CD4-positive, alpha-beta T cell treated with Interleukin-1 beta for 1 hour (primary cell): ENCODE results near the gene TULP4.
A peak's percentile ranks its signal among the peaks of the same experiment; 100 is the strongest.
"Not testable (repeated sequence)": the region's sequence is repeated elsewhere in the genome, so short reads cannot be mapped to it uniquely, and the experiment has no call there.

Experiments used
- DNase-seq, 2 donors: peaks; one replicate each; pipeline ENCODE4 v3.0.0-alpha.2; 2020 to 2022

The TULP4 gene

DNA sequence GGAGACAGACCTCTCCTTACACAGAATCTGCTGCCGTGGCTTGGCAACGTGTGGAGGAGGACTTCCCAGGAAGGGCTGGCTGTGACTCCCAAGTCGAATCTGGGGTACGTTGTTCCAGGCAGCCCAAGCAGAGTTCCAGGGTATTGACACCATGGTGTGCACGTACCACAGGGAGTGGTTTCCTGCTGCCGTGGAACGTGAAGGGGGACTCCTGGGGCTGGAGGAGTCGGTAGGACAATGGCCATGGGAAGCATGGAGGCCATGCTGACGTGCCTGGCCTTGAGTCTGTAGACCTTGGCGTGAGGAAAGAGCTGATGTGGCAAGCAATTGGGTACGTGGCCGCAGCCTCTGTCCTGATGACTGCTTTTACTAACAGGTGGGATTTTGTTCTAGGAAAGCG lies 119.3 kb downstream of the TULP4 start:
- DNase-seq = no peak

GRCh38 chr6:158437571-158437970 lies 125.3 kb downstream of the TULP4 start:
- DNase-seq = no peak

DNA sequence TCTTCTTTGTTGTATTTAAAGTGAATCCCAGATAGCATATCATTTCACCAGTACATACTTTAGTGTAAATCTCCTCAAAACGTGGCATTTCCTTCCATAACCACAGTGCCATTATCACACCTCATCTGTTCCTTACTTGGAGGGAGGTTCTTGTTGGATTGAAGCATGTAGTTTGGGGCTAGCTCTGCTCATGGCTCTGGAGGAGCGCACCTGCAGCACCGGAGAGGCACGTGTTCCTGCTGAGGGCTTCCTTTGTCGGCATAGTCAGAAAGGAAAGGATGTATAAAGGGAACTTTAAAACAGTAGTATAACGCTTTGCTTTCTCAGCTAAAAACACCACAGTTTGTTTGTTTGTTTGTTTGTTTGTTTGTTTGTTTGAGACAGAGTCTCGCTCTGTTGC lies 126.0 kb downstream of the TULP4 start:
- no peak for DNase-seq

DNA sequence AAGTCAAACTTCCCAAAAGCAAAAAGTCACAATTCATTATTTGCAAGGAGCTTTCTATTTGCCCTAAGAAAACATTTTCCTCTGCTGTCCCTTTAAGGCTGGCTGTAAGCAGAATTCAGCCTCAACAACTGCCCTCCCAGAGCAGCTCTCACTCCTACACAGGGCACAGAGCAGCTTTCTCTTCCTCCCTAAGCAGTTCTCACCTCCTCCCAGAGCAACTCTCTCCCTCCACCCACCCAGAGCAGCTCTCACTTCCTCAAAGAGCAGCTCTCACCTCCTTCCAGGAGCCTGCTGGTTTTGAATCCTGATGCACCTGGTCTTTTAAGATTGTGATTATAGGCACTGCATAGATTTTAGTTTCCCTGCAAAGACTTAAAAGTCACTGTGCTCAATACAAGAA lies 127.0 kb downstream of the TULP4 start:
- DNase-seq = peak in 1 of 2 donors; percentile 18

DNA sequence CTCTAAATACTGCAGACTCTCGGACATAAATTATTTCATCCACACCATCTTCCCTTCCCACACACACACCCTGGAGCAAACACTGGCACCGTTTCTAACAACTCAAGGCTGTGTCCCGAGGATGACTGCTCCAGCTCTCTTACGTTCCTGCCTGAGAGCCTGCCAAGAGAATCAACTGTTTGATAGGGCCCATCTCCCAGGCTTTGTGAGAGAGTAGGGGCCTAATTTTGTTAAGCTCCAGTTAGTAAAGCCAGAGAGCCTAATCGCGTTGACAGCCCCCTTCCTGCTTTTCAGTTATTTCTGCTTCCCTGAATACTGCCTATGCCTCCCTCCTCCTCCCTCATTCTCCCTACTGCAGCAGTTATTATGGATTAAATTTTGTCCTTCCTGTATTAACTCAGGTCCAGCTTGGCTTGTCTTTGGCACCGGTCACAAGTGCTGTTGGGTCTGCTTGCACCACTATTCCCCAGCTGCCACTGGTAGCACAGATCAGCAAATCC lies 129.5 kb downstream of the TULP4 start:
- DNase-seq = no peak

DNA sequence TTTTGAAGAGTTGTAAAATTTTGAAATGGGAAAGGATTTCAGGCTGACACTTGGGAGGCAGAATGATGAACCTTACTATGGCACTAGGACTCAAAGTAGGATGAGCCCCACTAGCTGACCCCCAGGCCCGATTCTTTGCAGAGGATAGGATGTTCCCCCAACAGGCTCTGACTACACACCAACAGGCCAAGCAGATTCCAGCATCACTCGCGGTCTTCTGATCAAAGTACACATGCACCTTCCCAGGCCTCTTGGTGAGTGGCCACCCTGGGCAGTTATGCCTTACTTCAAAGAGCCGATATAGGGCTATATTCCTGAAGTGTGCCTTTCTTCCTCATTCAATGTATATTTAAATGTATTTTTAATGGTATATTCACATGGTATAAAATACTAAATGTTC lies 130.0 kb downstream of the TULP4 start:
- DNase-seq = no peak

DNA sequence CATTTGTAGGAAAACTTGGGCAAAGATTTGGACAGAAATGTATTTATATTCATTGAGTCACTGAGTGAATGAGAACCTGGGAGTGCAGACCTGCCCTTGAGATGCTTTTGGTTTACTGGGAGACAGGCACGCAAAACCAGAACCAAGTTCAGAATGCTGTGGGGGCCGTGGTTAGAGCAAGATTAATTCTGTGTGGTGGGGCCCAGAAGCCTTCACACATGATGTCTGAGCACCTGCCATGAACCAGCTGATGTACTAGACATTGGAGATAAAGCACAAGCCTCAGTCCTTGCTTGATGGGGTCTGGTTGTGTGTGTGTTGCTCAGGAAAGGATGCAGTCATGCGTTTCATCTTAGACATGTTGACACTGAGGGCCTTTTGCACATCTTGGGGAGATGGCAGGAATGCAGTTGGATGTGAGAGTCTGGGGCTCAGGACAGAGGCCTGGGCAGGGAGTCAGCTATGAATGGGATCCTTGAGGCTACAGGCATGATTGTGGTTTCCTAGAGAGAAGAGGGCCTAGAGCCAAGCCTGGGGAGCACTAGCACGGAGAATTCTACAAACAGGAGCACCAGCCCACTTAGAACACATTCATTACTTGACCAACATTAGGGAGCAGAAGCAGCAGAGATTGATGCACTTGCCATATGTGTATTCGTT lies 133.3 kb downstream of the TULP4 start:
- no peak for DNase-seq

DNA sequence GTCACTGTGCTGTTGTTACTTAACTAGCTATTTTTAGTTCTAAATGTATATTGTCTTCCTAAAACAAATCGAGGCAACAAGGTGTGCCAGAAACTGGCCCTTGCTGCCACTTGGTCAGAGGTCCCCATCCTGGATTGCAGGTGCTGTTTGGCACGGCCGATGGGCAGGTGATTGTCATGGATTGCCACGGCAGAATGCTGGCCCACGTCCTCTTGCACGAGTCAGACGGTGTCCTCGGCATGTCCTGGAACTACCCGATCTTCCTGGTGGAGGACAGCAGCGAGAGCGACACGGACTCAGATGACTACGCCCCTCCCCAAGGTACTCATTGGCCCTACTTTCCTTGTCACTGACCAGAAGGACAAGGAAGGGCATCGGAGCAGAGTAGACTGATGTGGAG lies 136.6 kb downstream of the TULP4 start:
- DNase-seq = no peak

DNA sequence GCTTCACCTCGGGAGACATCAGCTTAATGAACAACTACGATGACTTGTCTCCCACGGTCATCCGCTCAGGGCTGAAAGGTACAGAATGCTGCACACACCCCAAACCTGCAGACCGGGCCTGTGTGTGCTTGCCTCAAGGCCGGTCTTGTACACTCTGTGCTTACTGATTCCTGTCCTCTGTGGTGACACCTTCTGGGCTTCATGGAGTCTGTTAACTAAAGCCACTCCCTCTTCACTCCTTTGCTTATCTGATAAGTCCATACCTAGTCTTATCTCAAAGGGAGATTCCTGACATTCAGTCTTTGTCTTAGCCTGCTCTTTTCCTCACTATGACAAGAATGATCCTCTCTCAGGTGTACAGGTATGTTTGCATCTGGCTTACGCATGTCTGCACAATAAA lies 139.9 kb downstream of the TULP4 start:
- DNase-seq = no peak

DNA sequence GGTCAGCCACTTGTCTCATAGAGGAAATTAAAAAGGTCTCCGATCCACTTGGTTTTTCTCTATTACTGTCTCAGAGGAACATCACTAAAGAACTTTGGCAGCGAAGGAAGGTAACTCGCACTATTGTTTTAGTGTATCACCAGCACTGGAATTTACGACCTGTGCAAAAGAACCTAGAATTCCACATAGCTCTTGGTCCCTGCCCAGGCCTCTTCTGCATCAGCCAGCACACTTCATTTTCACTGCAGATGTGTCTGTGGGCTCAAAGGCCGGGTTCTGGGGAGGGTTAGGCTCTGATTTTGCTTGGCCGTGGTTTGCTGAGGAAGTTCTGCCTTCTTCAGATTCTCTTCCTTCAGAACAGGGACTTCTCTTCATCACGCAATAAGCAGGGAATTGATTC lies 144.9 kb downstream of the TULP4 start:
- DNase-seq = no peak

GRCh38 chr6:158457616-158458278 lies 145.5 kb downstream of the TULP4 start:
- no peak for DNase-seq

DNA sequence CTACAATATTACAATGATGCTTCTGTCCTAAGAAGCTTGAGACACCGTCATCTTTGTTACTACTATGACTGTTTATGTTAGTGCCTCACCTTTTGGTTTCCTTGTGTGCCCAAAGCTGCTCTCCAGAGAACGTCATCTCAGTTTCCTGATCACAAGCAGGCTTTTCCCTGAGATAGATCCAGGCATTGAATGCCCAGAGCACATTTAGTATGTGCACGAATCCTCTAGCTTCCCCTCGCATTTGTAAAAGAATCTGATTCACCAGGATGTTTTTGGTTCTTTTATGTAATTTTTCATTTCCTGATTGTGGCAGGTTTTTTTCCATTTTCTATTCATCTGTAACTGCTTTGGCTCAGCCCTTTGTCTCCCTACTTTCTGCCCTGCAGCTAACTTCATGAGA lies 147.5 kb downstream of the TULP4 start:
- no peak for DNase-seq

- no peak for DNase-seq
Measured at GRCh38 chr6:158460602-158461169, 148.4 kb downstream of the TULP4 start.

GRCh38 chr6:158461954-158462353 lies 149.7 kb downstream of the TULP4 start:
- no peak for DNase-seq

DNA sequence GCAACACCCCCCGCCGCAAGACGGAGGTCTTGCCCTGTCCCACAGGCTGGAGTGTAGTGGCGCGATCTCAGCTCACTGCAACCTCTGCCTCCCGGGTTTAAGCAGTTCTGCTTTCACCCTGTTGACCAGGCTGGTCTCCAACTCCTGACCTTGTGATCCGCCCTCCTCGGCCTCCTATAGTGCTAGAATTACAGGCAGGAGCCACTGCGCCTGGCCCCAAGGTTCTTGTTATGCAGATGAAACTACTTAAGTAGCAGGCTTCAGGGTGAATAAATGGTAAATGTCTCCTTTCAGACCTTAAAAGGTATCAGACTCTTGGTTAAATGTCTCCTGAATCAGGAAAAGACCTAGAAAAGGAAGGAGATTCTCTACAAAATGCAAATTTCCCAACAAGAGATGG lies 152.2 kb downstream of the TULP4 start:
- DNase-seq = no peak

- no peak for DNase-seq
Measured at GRCh38 chr6:158465257-158465656, 153.0 kb downstream of the TULP4 start.

DNA sequence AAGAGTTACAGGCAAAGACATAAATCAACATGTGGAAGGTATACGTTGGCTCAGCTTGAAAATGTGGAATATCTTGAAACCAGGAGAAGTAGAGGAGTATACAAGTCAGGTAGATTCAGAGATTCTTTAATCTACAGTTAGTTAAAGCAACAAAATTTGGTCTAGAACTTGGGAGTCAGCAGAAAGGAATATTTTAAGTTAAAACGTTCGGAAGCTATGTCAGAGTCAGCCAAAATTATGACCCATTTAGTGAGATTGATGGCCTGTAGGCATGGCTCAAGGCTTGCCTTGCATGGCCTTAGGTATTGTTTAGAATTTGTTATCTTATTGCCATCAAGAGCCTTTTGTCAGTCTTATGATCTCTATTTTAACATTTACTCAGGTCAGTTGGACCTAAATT lies 153.5 kb downstream of the TULP4 start:
- no peak for DNase-seq

GRCh38 chr6:158467923-158468322 lies 155.7 kb downstream of the TULP4 start:
- no peak for DNase-seq

DNA sequence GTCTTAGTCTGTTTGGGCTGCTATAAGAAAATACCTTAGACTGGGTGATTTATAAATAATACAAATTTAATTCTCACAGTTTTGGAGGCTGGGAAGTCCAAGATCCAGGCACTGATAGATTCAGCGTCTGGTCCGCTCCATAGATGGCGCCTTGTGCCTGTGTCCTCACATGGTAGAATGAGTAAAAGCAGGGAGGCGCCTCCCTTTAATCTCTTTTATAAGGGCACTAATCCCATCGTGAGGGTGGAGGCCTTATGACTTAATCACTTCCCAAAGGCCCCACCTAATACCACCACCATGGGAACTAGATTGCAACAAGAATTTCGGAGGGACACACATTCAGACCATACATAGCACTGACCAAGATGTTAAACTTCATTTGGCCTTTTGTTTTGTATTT lies 156.4 kb downstream of the TULP4 start:
- no peak for DNase-seq

DNA sequence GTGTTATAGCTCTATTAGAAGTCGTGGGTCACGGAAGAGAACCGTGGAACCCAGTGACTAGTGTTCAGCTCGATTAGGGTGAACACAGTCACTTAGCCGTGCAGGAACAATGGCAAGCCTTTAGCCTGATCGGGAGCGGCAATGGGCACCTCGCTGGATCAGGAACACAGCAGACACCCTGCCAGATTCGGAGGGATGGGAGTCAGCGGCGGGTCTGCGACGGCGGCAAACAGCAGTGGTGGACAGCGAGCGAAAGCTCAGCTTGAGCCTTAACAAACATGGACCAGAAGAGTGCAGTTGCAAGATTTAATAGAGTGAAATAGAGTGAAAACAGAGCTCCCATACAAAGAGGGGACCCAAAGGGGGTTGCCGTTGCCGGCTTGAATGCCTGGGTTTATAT lies 157.8 kb downstream of the TULP4 start:
- not testable (repeated sequence) for DNase-seq

DNA sequence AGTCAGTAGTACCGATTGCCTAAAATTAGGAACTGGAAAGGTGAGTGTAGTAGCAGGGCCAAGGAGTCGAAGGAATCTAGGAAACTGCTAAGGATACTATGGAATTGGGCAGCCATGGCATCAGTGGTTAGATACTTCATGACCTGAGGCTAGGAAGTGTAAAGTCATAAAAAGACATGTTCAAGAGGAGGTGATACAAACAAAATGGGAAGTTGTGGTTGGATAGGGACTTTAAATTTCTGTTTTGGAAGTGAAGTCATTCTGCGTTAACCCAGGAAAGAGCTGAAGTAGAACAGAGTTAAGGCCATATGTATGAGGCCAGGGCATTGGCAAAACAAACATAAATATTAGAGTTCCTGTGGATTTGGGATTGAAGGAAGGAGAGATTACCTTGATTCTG lies 159.1 kb downstream of the TULP4 start:
- no peak for DNase-seq

DNA sequence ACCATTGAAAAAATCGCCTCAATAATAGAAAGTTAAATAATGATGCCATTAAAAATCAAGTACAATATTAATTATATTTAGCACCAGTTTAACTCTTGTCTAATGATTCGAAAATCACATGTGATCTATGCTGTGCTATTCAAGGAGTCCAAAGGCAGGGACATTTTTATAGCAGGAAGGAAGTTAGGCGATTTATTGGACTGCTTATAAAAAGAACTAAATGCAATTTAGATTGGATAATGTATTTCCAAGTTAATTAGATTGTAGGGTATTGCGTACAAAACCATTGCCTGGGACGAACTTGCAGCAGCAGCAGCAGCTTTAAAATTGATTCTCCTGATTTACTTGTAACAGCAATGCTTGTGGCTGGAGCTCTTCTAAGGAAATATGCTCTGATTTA lies 160.2 kb downstream of the TULP4 start:
- no peak for DNase-seq

DNA sequence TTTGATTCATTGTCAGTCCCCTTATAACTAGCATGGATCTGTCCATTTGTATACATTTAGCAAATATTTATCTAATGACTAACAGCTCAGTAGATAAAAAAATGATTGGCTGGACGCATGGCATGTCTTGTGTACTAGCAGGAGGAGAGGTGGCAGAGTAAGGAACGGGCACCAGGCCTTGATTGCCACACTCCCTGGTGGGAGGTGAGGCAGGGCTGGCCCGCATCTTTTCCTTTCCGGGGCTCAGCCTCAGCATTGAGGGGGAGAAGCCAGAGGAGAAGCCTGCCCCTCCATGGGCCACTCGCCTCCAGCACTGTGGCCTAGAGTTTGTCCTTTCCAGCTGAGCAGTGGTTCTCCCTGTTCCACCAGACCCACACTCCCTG lies 162.7 kb downstream of the TULP4 start:
- no peak for DNase-seq
